ENCODE results near the gene ZNF660. TPM values are rescaled to one million over a fixed set of nuclear protein-coding genes. Genes with fewer than 3 reads are reported as not detected.
"Not testable (repeated sequence)": the region's sequence is repeated elsewhere in the genome, so short reads cannot be mapped to it uniquely, and the experiment has no call there.

Gene ZNF660
- total RNA-seq, result under 1 TPM; 0.22 to 0.48 TPM

GRCh38 chr3:44584646-44585501 lies at the start of gene ZNF660:
Gene ZNF660, plus strand, starts transcription at chr3:44584964. Its CDS starts 9,230 bp downstream, at chr3:44594194.
- peaks cover 10% of the 10 kb centered on the region for H3K4me1 Mint-ChIP-seq (ENCODE audit: low read depth)
- peak within 1 kb of the TSS; percentile 32 for H3K4me3 Mint-ChIP-seq
- peaks cover 56% of the 10 kb centered on the region for H3K27me3 Mint-ChIP-seq (ENCODE audit: low read depth)
- peaks cover 8% of the 10 kb centered on the region for H3K9me3 Mint-ChIP-seq
- H3K27ac Mint-ChIP-seq, result no peak within 1 kb of the TSS
- CTCF ChIA-PET, result interaction anchor here (1.0 kb wide), 1 partner anchor 330 kb away, joined by 3 read pairs; no protein-coding TSS in a partner anchor
- H3K36me3 Mint-ChIP-seq (ENCODE audit: low read depth), result peaks cover 11% of the 10 kb centered on the region
- intact Hi-C loops (cut with micrococcal nuclease), result no loop called here
- DNase-seq, result peak; percentile 4

DNA sequence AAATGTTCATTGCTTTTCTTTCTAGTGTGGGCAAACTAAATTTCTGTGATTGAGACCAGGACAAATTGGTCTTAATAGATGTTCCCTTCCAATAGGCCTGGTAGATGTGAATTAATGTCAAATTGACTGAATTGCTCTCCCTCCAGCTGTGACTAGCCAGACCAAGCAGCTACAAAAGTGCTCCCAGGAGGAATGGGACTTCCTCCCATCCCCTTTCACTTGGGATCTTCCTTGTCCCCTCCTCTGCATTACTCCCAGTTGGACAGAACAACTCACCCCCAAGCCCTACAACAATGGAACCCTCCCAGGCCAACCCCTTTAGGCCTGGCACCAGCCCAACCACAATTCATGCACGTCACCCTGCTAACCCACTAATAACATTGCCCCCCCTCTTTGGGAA lies 49.4 kb upstream of the ZNF660 start:
- H3K36me3 Mint-ChIP-seq (ENCODE audit: low read depth), result no peaks in the 10 kb centered on the region
- no peak for DNase-seq
- no peaks in the 10 kb centered on the region for H3K9me3 Mint-ChIP-seq
- no peaks in the 10 kb centered on the region for H3K4me1 Mint-ChIP-seq (ENCODE audit: low read depth)
- intact Hi-C loops (cut with micrococcal nuclease), result no loop called here
- no peak overlapping the region for H3K4me3 Mint-ChIP-seq
- H3K27ac Mint-ChIP-seq, result no peak overlapping the region
- CTCF ChIA-PET, result no interaction called here
- H3K27me3 Mint-ChIP-seq (ENCODE audit: low read depth), result peaks cover 31% of the 10 kb centered on the region

- CTCF ChIA-PET; H3K9me3 Mint-ChIP-seq; intact Hi-C loops (cut with micrococcal nuclease); H3K4me1 Mint-ChIP-seq (ENCODE audit: low read depth); H3K36me3 Mint-ChIP-seq (ENCODE audit: low read depth); H3K4me3 Mint-ChIP-seq; H3K27ac Mint-ChIP-seq; H3K27me3 Mint-ChIP-seq (ENCODE audit: low read depth); DNase-seq: not testable (repeated sequence)
Observed at GRCh38 chr3:44544811-44545210, 40.0 kb upstream of the ZNF660 start.

- H3K4me3 Mint-ChIP-seq, result peak within 1 kb of the TSS; percentile 82
- peaks cover 18% of the 10 kb centered on the region for H3K36me3 Mint-ChIP-seq (ENCODE audit: low read depth)
- CTCF ChIA-PET, result interaction anchor here (0.7 kb wide), 1 partner anchor 14 kb away, joined by 3 read pairs; no protein-coding TSS in a partner anchor
- no peaks in the 10 kb centered on the region for H3K9me3 Mint-ChIP-seq
- peak; percentile 52 for DNase-seq
- intact Hi-C loops (cut with micrococcal nuclease), result loop anchor here (1.0 to 5.0 kb wide), 3 partner anchors 72 to 308 kb away; partner anchors contain the start of genes TCAIM and ZNF197
- H3K27me3 Mint-ChIP-seq (ENCODE audit: low read depth), result peaks cover 6% of the 10 kb centered on the region
- H3K27ac Mint-ChIP-seq, result peak within 1 kb of the TSS; percentile 1
- peaks cover 12% of the 10 kb centered on the region for H3K4me1 Mint-ChIP-seq (ENCODE audit: low read depth)
Observed at GRCh38 chr3:44554626-44555592, 29.9 kb upstream of the ZNF660 start, which contains the start of gene ZKSCAN7. Gene ZKSCAN7, plus strand, starts transcription at chr3:44555193. Its CDS starts 1,855 bp downstream, at chr3:44557048.

DNA sequence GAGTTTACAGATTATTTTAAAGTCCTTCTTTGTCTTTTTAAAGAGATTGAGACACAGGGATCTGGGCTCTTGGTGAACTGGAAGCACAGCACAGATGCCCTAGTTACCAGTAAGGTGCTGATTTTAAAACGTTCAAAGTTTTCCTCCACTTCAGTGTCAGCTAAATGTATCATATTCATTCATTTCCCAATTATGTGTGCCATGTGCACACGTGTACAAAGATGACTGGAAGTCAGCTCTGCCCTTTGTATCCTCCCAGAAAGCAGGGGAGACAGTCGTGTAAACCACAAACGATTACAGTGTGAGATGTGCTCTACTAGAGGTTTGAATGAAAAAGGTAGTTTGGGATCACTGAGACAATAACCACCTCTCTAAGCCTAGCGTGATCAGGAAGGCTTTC lies 29.0 kb upstream of the ZNF660 start:
- Mint-ChIP-seq H3K27ac (peak overlapping the region; percentile 1), H3K9me3 (no peaks in the 10 kb centered on the region), H3K4me1 (ENCODE audit: low read depth) (peaks cover 12% of the 10 kb centered on the region), H3K27me3 (ENCODE audit: low read depth) (peaks cover 6% of the 10 kb centered on the region), H3K36me3 (ENCODE audit: low read depth) (peaks cover 20% of the 10 kb centered on the region), H3K4me3 (peak overlapping the region; percentile 82)
- intact Hi-C loops (cut with micrococcal nuclease), result loop anchor here (1.0 to 5.0 kb wide), 3 partner anchors 72 to 307 kb away; partner anchors contain the start of genes TCAIM and ZNF197
- CTCF ChIA-PET, result interaction anchor here (0.7 kb wide), 1 partner anchor 13 kb away, joined by 3 read pairs; no protein-coding TSS in a partner anchor
- DNase-seq, result peak; percentile 23

GRCh38 chr3:44557074-44557473 lies 27.7 kb upstream of the ZNF660 start:
- Mint-ChIP-seq H3K36me3 (ENCODE audit: low read depth) (peaks cover 34% of the 10 kb centered on the region), H3K27me3 (ENCODE audit: low read depth) (no peaks in the 10 kb centered on the region), H3K27ac (no peak overlapping the region), H3K4me1 (ENCODE audit: low read depth) (peaks cover 12% of the 10 kb centered on the region), H3K4me3 (no peak overlapping the region), H3K9me3 (peaks cover 8% of the 10 kb centered on the region)
- no peak for DNase-seq
- intact Hi-C loops (cut with micrococcal nuclease), result loop anchor here (5.0 kb wide), 1 partner anchor 70 kb away; the partner anchor contains the start of gene ZNF197
- CTCF ChIA-PET, result interaction anchor here (1.1 kb wide), 1 partner anchor 24 kb away, joined by 3 read pairs; no protein-coding TSS in a partner anchor

DNA sequence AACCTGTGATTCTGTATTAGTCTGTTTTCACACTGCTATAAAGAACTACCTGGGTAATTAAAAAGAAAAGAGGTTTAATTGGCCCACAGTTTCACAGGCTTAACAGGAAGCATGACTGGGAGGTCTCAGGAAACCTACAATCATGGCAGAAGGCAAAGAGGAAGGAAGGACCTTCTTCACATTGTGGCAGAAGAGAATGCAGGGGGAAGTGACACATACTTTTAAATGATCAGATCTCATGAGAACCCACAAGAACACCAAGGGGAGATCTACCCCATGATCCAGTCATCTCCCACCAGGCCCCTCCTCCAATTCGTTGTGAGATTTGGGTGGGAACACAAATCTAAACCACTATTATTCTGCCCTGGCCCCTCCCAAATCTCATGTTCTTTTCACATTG lies 23.7 kb upstream of the ZNF660 start:
- intact Hi-C loops (cut with micrococcal nuclease), result no loop called here
- H3K27me3 Mint-ChIP-seq (ENCODE audit: low read depth), result no peaks in the 10 kb centered on the region
- CTCF ChIA-PET, result no interaction called here
- peaks cover 16% of the 10 kb centered on the region for H3K9me3 Mint-ChIP-seq
- DNase-seq, result no peak
- H3K4me3 Mint-ChIP-seq, result no peak overlapping the region
- peaks cover 48% of the 10 kb centered on the region for H3K36me3 Mint-ChIP-seq (ENCODE audit: low read depth)
- H3K27ac Mint-ChIP-seq, result no peak overlapping the region
- peaks cover under 1% of the 10 kb centered on the region for H3K4me1 Mint-ChIP-seq (ENCODE audit: low read depth)

GRCh38 chr3:44562147-44562546 lies 22.6 kb upstream of the ZNF660 start:
- intact Hi-C loops (cut with micrococcal nuclease), result no loop called here
- H3K27me3 Mint-ChIP-seq (ENCODE audit: low read depth), result no peaks in the 10 kb centered on the region
- CTCF ChIA-PET, result no interaction called here
- no peak overlapping the region for H3K4me3 Mint-ChIP-seq
- peaks cover 53% of the 10 kb centered on the region for H3K36me3 Mint-ChIP-seq (ENCODE audit: low read depth)
- no peak for DNase-seq
- peaks cover 24% of the 10 kb centered on the region for H3K9me3 Mint-ChIP-seq
- H3K27ac Mint-ChIP-seq, result no peak overlapping the region
- no peaks in the 10 kb centered on the region for H3K4me1 Mint-ChIP-seq (ENCODE audit: low read depth)

GRCh38 chr3:44568561-44568960 lies 16.2 kb upstream of the ZNF660 start:
- DNase-seq, result no peak
- Mint-ChIP-seq H3K4me1 (ENCODE audit: low read depth) (no peaks in the 10 kb centered on the region), H3K4me3 (no peak overlapping the region), H3K36me3 (ENCODE audit: low read depth) (peaks cover 67% of the 10 kb centered on the region), H3K9me3 (peaks cover 58% of the 10 kb centered on the region), H3K27ac (no peak overlapping the region), H3K27me3 (ENCODE audit: low read depth) (no peaks in the 10 kb centered on the region)
- intact Hi-C loops (cut with micrococcal nuclease), result no loop called here
- CTCF ChIA-PET, result interaction anchor here (0.6 kb wide), 1 partner anchor 13 kb away, joined by 3 read pairs; no protein-coding TSS in a partner anchor

- CTCF ChIA-PET, result no interaction called here
Observed at GRCh38 chr3:44571024-44571423, 13.7 kb upstream of the ZNF660 start.

DNA sequence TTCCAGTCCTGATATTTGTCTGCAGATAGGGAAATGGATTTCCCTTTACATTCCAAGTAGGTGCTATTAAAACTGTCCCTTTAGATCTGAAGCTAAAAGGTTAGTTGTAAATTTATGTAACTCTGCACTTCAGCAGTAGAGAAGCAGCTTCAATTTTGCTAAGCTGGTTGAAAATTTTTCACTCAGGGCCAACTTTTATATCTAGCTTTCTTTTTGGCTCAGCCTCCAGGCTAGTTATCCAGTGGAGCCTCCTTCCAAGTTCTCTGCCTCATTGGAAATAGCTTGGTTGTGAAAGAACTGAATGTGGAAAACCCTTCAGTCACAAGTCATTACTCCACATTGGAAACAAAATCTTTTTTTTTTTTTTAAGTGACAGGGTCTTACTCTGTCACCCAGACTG lies 8.2 kb upstream of the ZNF660 start:
- CTCF ChIA-PET, result interaction anchor here (0.6 to 0.7 kb wide), 2 partner anchors 71 to 246 kb away, joined by 3 read pairs; no protein-coding TSS in a partner anchor
- Mint-ChIP-seq H3K4me3 (no peak overlapping the region), H3K36me3 (ENCODE audit: low read depth) (peaks cover 44% of the 10 kb centered on the region), H3K27me3 (ENCODE audit: low read depth) (peaks cover under 1% of the 10 kb centered on the region), H3K27ac (no peak overlapping the region), H3K9me3 (peaks cover 29% of the 10 kb centered on the region), H3K4me1 (ENCODE audit: low read depth) (no peaks in the 10 kb centered on the region)
- intact Hi-C loops (cut with micrococcal nuclease), result no loop called here
- no peak for DNase-seq

More at GRCh38 chr3:44571024-44571423, 13.7 kb upstream of the ZNF660 start:
- no peak for DNase-seq
- intact Hi-C loops (cut with micrococcal nuclease), result no loop called here
- Mint-ChIP-seq H3K9me3 (peaks cover 57% of the 10 kb centered on the region), H3K27me3 (ENCODE audit: low read depth) (no peaks in the 10 kb centered on the region), H3K27ac (no peak overlapping the region), H3K36me3 (ENCODE audit: low read depth) (peaks cover 60% of the 10 kb centered on the region), H3K4me1 (ENCODE audit: low read depth) (no peaks in the 10 kb centered on the region), H3K4me3 (no peak overlapping the region)
